Measurements from ENCODE around the gene SLC25A19.
"Not testable (repeated sequence)": the region's sequence is repeated elsewhere in the genome, so short reads cannot be mapped to it uniquely, and the experiment has no call there.

SLC25A19 gene

GRCh38 chr17:75266316-75267152, 22.7 kb downstream of the SLC25A19 start:
- DNase-seq, result no peak

- no peak for DNase-seq
Observed at GRCh38 chr17:75265614-75266315, 23.5 kb downstream of the SLC25A19 start.

- DNase-seq, result no peak
Observed at GRCh38 chr17:75263055-75263454, 26.2 kb downstream of the SLC25A19 start.

GRCh38 chr17:75262112-75262606, 27.1 kb downstream of the SLC25A19 start:
- no peak for DNase-seq

GRCh38 chr17:75261336-75262111, 27.7 kb downstream of the SLC25A19 start, which contains the start of the genes GGA3 and MRPS7:
Gene GGA3 (minus strand): TSS chr17:75261606. CDS start chr17:75261587, 19 bp downstream.
Gene MRPS7 (plus strand): TSS chr17:75261879. CDS start chr17:75261901, 22 bp downstream.
- peak; percentile 96 for DNase-seq

GRCh38 chr17:75260641-75261335, 28.4 kb downstream of the SLC25A19 start:
- DNase-seq, result peak; percentile 65

GRCh38 chr17:75257228-75257627, 32.0 kb downstream of the SLC25A19 start:
- DNase-seq, result not testable (repeated sequence)

- not testable (repeated sequence) for DNase-seq
Observed at GRCh38 chr17:75255954-75256698, 33.1 kb downstream of the SLC25A19 start.

GRCh38 chr17:75252039-75252816, 37.0 kb downstream of the SLC25A19 start:
- DNase-seq, result no peak

GRCh38 chr17:75250009-75250471, 39.2 kb downstream of the SLC25A19 start:
- DNase-seq, result peak; percentile 58

GRCh38 chr17:75249564-75249963, 39.7 kb downstream of the SLC25A19 start:
- DNase-seq, result no peak

- no peak for DNase-seq
Observed at GRCh38 chr17:75246404-75246803, 42.8 kb downstream of the SLC25A19 start.

GRCh38 chr17:75245011-75245410, 44.2 kb downstream of the SLC25A19 start:
- DNase-seq, result no peak

- no peak for DNase-seq
Observed at GRCh38 chr17:75244133-75244866, 44.9 kb downstream of the SLC25A19 start.

- peak; percentile 65 for DNase-seq
Observed at GRCh38 chr17:75242461-75243042, 46.7 kb downstream of the SLC25A19 start.

GRCh38 chr17:75241996-75242460, 47.2 kb downstream of the SLC25A19 start:
- no peak for DNase-seq

- DNase-seq, result no peak
Observed at GRCh38 chr17:75241502-75241901, 47.7 kb downstream of the SLC25A19 start.

- no peak for DNase-seq
Observed at GRCh38 chr17:75241143-75241430, 48.1 kb downstream of the SLC25A19 start.

GRCh38 chr17:75240394-75241142, 48.7 kb downstream of the SLC25A19 start:
- peak; percentile 37 for DNase-seq

Data from CD4-positive, alpha-beta T cell treated with Interleukin-21 for 1 hour (primary cell).